Measurements from ENCODE around the gene PLCD3.
"Not testable (repeated sequence)": the region's sequence is repeated elsewhere in the genome, so short reads cannot be mapped to it uniquely, and the experiment has no call there.

PLCD3 gene

GRCh38 chr17:45131616-45132319 is 547 bp downstream of the PLCD3 start:
- H3K36me3 ChIP-seq (ENCODE audit: insufficient read depth, low read length), result no peaks in the 10 kb centered on the region
- peak overlapping the region; percentile 93 for H3K9ac ChIP-seq (ENCODE audit: low read depth, low read length)
- no peaks in the 10 kb centered on the region for H3K9me3 ChIP-seq (ENCODE audit: control insufficient read depth, insufficient read depth, low read length)
- H3K4me1 ChIP-seq (ENCODE audit: insufficient read depth, low read length), result peaks cover 32% of the 10 kb centered on the region

DNA sequence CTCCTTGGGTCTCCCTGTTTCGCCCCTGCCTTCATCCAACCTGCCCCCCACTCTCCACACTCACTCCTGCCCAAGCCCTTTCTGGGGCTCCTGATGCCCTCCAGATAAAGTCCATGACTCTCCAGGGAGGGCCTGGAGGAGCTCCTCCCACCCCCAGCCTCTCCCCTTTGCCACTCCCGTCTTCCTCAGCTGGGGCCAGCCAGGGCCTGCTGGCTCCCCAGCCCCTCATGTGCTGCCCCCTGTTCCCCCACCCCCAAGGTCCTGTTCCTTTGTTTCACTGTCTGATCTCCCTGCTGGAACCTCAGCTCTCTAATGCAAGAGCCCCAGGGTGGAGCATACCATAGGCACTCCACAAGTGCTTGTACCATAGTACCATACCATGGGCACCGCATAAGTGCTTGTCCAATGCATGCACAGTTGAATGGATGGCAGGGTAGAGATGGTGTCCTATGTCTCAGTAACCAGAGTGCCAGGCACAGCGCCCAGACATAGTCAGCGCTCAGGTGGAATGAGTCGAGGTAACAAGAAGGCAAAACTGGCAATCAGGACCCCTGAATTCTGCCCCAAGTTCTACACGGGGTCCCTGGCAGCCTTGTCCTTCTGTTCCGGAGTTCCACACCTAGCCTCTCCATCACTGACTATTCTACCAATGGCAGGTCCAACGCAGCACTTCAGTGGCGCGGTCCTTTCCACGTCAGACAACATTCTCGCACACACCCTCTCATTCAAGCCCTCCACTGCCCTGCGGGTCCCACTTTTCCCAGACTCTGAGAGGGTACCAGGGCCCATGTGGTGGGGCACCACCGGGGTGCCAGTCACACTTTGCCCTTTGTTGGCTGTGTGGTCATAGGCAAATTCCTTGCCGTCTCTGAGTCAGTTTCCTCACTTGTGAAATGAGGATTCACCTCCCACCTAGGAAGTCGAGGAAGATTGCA is 1.4 kb downstream of the PLCD3 start:
- no peaks in the 10 kb centered on the region for H3K36me3 ChIP-seq (ENCODE audit: insufficient read depth, low read length)
- H3K9ac ChIP-seq (ENCODE audit: low read depth, low read length), result peak overlapping the region; percentile 93; the same call in 1 of the 2 replicates
- H3K4me1 ChIP-seq (ENCODE audit: insufficient read depth, low read length), result peaks cover 32% of the 10 kb centered on the region
- H3K9me3 ChIP-seq (ENCODE audit: control insufficient read depth, insufficient read depth, low read length), result no peaks in the 10 kb centered on the region

DNA sequence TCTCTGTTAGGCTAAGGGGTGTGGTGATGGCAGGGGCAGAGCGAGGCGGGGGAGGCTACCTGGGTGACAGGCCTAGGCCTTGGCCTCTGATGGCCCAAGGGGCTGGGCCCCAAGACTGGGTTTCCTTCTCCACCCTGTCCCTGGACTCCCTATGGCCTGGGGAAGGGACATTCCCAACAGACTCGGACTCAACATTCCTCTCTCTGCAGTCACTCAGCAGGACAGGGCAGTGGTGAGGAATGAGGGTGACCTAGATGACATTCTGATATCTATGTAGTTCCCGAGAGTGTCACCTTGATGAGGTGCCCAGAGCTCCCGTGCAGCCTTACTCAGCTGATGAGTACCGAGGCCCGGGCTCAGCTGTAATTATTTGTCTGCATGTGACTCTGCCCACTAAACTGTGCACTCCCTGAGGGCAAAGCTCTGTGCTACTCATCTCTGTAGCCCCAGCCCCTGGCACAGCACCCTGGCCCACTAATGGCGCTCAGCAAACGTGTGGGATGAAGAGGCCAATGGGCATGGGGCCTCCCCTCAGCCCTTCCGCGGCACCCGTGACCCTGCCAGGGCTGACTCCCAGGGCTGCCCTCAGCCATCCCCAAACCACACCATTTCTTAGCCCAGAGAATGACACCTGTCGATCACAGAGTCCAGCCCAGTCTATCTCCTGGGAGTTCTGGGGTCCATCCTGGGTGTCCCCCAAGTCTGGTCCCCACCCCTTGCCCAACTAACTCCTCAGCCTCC is 2.2 kb downstream of the PLCD3 start:
- Histone ChIP-seq H3K9ac (ENCODE audit: low read depth, low read length) (no peak overlapping the region), H3K9me3 (ENCODE audit: control insufficient read depth, insufficient read depth, low read length) (no peaks in the 10 kb centered on the region), H3K4me1 (ENCODE audit: insufficient read depth, low read length) (peaks cover 32% of the 10 kb centered on the region), H3K36me3 (ENCODE audit: insufficient read depth, low read length) (no peaks in the 10 kb centered on the region)

- H3K36me3 ChIP-seq (ENCODE audit: insufficient read depth, low read length), result no peaks in the 10 kb centered on the region
- H3K4me1 ChIP-seq (ENCODE audit: insufficient read depth, low read length), result peaks cover 36% of the 10 kb centered on the region
- H3K9me3 ChIP-seq (ENCODE audit: control insufficient read depth, insufficient read depth, low read length), result no peaks in the 10 kb centered on the region
- H3K9ac ChIP-seq (ENCODE audit: low read depth, low read length), result no peak overlapping the region
These were observed 2.8 kb downstream of the PLCD3 start for GRCh38 chr17:45129426-45129939.

DNA sequence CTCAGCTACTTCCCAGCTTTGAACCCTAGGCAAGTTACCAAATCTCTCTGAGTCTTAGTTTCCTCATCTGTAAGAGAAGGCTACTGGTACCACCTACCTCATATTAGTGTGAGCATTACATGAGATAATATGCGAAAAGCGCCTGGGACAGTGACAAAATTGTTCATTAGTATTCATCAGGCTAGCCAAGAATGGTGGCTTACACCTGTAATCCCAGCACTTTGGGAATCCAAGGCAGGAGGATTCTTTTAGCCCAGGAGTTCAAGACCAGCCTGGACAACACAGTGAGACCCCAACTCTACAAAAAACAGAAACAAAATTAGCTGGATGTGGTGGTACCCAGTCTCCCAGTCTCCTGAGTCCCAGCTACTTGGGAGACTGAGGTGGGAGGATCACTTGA is 3.3 kb downstream of the PLCD3 start:
- Histone ChIP-seq H3K4me1 (ENCODE audit: insufficient read depth, low read length) (peaks cover 40% of the 10 kb centered on the region), H3K9me3 (ENCODE audit: control insufficient read depth, insufficient read depth, low read length) (no peaks in the 10 kb centered on the region), H3K9ac (ENCODE audit: low read depth, low read length) (no peak overlapping the region), H3K36me3 (ENCODE audit: insufficient read depth, low read length) (no peaks in the 10 kb centered on the region)

DNA sequence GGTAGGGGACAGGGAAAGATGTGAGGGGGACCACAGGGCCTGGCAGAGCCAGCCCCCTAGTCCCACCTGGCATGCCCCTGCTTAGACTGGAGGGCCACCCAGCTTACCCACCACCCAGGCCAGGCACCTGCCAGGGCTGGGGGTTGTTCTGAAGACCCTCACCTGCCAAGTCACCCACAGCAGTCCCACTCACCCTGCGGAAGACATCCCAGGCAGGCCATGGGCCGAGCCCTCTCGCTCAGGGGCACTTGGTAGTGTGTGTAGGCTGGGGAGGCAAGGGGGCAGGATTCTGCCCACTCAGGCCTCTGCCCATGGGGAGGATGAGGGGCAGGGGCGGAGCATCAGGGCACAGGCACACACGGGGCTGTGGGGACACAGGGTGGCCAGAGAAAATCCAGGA is 4.0 kb downstream of the PLCD3 start:
- Histone ChIP-seq H3K9ac (ENCODE audit: low read depth, low read length) (no peak overlapping the region), H3K9me3 (ENCODE audit: control insufficient read depth, insufficient read depth, low read length) (no peaks in the 10 kb centered on the region), H3K36me3 (ENCODE audit: insufficient read depth, low read length) (no peaks in the 10 kb centered on the region), H3K4me1 (ENCODE audit: insufficient read depth, low read length) (peaks cover 47% of the 10 kb centered on the region)

DNA sequence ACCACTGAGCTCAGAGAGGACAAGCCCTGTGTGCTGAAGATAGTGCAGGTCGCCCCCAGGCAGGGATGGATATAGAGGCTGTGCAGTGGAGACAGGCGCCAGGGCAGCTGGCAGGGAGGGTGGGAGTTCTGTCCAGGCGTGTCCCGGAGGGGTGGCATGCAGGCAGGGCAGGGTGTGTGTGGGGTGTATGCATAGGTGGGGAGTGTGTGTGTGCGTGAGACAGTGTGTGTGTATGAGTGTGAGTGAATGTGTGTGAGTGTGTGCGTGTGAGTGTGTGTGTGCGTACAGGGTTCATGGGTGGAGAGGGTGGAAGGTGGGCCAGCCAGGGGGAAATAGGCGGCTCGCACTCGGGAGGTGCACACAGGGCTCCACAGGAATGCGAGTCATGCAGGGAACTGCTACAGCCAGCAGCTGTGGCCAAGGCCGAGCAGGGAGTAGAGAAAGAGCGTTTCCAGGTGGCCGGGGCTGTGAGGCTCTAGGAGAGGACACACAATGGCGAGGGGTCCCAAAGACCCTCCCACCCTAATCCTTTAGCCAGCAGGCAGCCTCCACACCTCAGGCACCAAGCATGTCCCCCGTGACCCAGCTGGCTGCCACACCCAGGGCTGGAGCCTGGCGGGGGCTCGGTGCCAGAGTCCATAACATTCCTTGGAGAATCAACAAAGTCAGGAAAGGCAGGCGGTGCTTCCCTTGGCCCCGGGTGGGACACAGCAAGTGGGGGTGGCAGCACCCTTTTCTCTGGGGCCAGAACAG is 4.6 kb downstream of the PLCD3 start:
- no peaks in the 10 kb centered on the region for H3K36me3 ChIP-seq (ENCODE audit: insufficient read depth, low read length)
- H3K9me3 ChIP-seq (ENCODE audit: control insufficient read depth, insufficient read depth, low read length), result no peaks in the 10 kb centered on the region
- H3K4me1 ChIP-seq (ENCODE audit: insufficient read depth, low read length), result peaks cover 53% of the 10 kb centered on the region
- H3K9ac ChIP-seq (ENCODE audit: low read depth, low read length), result no peak overlapping the region

- Histone ChIP-seq H3K9ac (ENCODE audit: low read depth, low read length) (no peak overlapping the region), H3K4me1 (ENCODE audit: insufficient read depth, low read length) (peaks cover 57% of the 10 kb centered on the region), H3K36me3 (ENCODE audit: insufficient read depth, low read length) (no peaks in the 10 kb centered on the region), H3K9me3 (ENCODE audit: control insufficient read depth, insufficient read depth, low read length) (no peaks in the 10 kb centered on the region)
These were observed 5.1 kb downstream of the PLCD3 start for GRCh38 chr17:45127207-45127547.

DNA sequence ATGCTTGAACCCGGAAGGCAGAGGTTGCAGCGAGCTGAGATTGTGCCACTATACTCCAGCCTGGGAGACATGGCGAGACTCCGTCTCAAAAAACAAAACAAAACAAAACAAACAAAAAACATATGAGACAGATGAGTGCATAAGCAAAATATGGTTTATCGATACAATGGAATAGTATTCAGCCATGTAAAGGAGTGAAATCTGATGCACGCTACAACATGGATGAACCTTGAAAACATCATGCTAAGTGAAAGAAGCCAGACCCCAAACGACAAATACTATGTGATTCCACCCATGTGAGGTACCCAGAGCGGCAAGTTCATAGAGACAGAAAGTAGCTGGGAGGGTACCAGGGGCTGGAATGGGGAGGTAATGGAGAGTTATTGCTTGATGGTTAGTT is 6.8 kb downstream of the PLCD3 start:
- peaks cover 57% of the 10 kb centered on the region for H3K4me1 ChIP-seq (ENCODE audit: insufficient read depth, low read length)
- H3K9ac ChIP-seq (ENCODE audit: low read depth, low read length), result no peak overlapping the region
- no peaks in the 10 kb centered on the region for H3K36me3 ChIP-seq (ENCODE audit: insufficient read depth, low read length)
- H3K9me3 ChIP-seq (ENCODE audit: control insufficient read depth, insufficient read depth, low read length), result no peaks in the 10 kb centered on the region

GRCh38 chr17:45124797-45125122 is 7.6 kb downstream of the PLCD3 start:
- H3K9me3 ChIP-seq (ENCODE audit: control insufficient read depth, insufficient read depth, low read length); H3K9ac ChIP-seq (ENCODE audit: low read depth, low read length); H3K36me3 ChIP-seq (ENCODE audit: insufficient read depth, low read length): not testable (repeated sequence)
- H3K4me1 ChIP-seq (ENCODE audit: insufficient read depth, low read length), result peaks cover 49% of the 10 kb centered on the region

GRCh38 chr17:45123930-45124796 is 8.2 kb downstream of the PLCD3 start:
- H3K9ac ChIP-seq (ENCODE audit: low read depth, low read length), result no peak overlapping the region

DNA sequence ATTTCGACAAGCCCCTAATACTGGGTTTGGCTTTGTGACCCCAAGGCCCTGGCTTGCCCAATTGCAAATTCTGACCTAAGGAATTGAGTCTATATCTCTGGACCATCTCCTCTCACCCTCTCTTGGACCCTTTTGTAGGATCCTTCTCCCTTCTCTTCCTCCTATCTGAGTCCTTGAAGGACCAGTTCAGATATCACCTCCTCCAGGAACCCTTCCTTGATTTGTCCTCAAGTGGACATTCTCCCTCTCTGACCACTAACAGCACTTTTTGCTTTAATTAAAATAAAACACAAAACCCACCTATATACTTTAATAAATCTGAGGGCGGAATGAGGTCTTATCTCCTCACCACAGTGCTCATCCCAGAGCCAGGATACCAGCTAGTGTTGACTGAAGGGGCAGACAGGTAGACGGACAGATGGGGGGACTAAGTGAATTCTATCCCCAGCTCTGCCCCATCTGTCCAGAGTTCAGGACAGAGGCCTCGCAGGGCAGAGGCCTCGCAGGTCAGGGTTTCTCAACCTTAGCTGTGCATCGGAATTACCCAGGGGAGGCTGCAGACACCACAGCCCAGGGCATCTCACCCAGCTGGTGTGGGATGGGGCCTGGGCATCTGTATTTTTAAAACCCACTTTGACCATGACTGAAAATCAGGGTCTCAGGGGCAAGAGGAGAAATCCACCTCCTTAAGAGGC is 9.1 kb downstream of the PLCD3 start:
- H3K4me1 ChIP-seq (ENCODE audit: insufficient read depth, low read length), result peaks cover 38% of the 10 kb centered on the region
- H3K9me3 ChIP-seq (ENCODE audit: control insufficient read depth, insufficient read depth, low read length), result no peaks in the 10 kb centered on the region
- H3K36me3 ChIP-seq (ENCODE audit: insufficient read depth, low read length), result no peaks in the 10 kb centered on the region; the same call in 1 of the 2 replicates
- no peak overlapping the region for H3K9ac ChIP-seq (ENCODE audit: low read depth, low read length)

More at GRCh38 chr17:45123930-45124796, 8.2 kb downstream of the PLCD3 start:
- no peaks in the 10 kb centered on the region for H3K9me3 ChIP-seq (ENCODE audit: control insufficient read depth, insufficient read depth, low read length)
- H3K4me1 ChIP-seq (ENCODE audit: insufficient read depth, low read length), result peaks cover 43% of the 10 kb centered on the region
- H3K36me3 ChIP-seq (ENCODE audit: insufficient read depth, low read length), result no peaks in the 10 kb centered on the region; the same call in 1 of the 2 replicates

DNA sequence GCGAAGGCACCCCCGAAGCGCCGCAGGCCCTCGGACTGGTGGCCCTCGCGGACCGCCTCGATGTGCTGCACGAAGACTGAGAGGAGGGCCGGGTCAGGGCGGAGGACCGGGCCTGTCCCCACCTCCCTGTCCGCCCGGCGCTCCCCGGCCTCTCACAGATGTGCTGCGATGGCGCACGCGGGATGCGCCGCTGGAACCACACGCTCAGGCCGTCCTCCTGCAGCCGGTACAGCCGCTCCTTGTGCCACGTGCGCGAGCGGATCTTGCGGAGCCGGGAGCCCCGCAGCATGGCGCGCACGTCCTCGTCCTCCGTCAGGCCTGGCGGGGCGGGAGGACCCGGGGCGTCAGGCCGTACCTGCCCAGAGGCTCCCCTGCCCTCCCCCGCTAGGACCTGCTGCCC is 11.3 kb downstream of the PLCD3 start:
- Histone ChIP-seq H3K36me3 (ENCODE audit: insufficient read depth, low read length) (no peaks in the 10 kb centered on the region; the same call in 1 of the 2 replicates), H3K9ac (ENCODE audit: low read depth, low read length) (no peak overlapping the region), H3K9me3 (ENCODE audit: control insufficient read depth, insufficient read depth, low read length) (no peaks in the 10 kb centered on the region), H3K4me1 (ENCODE audit: insufficient read depth, low read length) (peaks cover 29% of the 10 kb centered on the region)

Measured in ES-I3 (cell line).